GM12891 (cell line): ENCODE measurements around the gene MUC12.

Experiments used
- DNase-seq: peaks from one replicate; pipeline ENCODE4 v3.0.0; 2011; ENCODE audit warnings: low spot score; ENCODE audit not compliant: insufficient read length
- FAIRE-seq: peaks from 2 replicates; lab custom pipeline; 2011; peaks lifted over from hg19 to GRCh38; lab: Jason Lieb, UNC
- PAX5 ChIP-seq: IDR thresholded peaks from 2 replicates; pipeline ENCODE4 v1.6.1; 2011; ENCODE audit warnings: low read length, moderate library complexity, mild to moderate bottlenecking; ENCODE audit not compliant: insufficient read depth, severe bottlenecking
- POLR2A ChIP-seq: IDR thresholded peaks from 2 replicates; pipeline ENCODE4 v1.6.1; 2011; ENCODE audit warnings: low read depth, low read length, control low read depth
- POLR2AphosphoS5 ChIP-seq: IDR thresholded peaks from 2 replicates; pipeline ENCODE4 v1.6.1; 2011; ENCODE audit warnings: low read depth, low read length, control low read depth
- POU2F2 ChIP-seq: IDR thresholded peaks from 2 replicates; pipeline ENCODE4 v1.6.1; 2011; ENCODE audit warnings: low read depth, mild to moderate bottlenecking, control low read depth, low read length, moderate library complexity
- SPI1 ChIP-seq: IDR thresholded peaks from 2 replicates; pipeline ENCODE4 v1.6.1; 2011; ENCODE audit warnings: low read depth, low read length, control low read depth
- TAF1 ChIP-seq: IDR thresholded peaks from 2 replicates; pipeline ENCODE4 v1.6.1; 2011; ENCODE audit warnings: low read depth, low read length, control low read depth

The MUC12 gene

DNA sequence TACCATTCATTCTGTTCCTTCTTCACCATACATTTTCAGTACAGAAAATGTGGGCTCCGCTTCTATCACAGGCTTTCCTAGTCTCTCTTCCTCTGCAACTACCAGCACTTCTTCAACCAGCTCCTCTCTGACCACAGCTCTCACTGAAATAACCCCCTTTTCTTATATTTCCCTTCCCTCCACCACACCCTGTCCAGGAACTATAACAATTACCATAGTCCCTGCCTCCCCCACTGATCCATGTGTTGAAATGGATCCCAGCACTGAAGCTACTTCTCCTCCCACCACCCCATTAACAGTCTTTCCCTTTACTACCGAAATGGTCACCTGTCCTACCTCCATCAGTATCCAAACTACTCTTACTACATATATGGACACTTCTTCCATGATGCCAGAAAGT lies 9.5 kb upstream of the MUC12 start:
- no peak for FAIRE-seq
- TF ChIP-seq POU2F2 (no peak), POLR2AphosphoS5 (no peak), POLR2A (no peak), TAF1 (no peak), SPI1 (no peak), PAX5 (no peak)
- no peak for DNase-seq

DNA sequence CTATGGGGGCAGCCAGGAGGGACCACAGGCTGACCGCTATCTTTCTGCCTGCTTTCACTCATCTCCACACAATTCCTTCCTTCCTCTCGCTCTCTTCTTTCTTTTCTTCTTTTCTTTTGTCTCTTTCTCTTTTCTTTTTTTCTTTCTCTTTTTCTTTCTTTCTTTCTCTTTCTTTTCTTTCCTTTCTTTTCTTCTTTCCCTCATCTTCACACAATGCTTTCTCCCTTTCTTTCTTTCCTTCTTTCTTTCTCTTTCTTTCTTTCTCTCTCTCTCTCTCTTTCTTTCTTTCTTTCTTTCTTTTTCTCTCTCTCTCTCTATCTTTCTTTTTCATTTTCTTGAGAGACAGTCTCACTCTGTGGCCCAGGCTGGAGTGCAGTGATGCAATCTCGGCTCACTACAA lies 6.8 kb upstream of the MUC12 start:
- no peak for TF ChIP-seq POLR2AphosphoS5
- no peak for TF ChIP-seq PAX5
- TF ChIP-seq TAF1, result no peak
- TF ChIP-seq SPI1, result no peak
- no peak for TF ChIP-seq POLR2A
- no peak for TF ChIP-seq POU2F2
- FAIRE-seq, result no peak

DNA sequence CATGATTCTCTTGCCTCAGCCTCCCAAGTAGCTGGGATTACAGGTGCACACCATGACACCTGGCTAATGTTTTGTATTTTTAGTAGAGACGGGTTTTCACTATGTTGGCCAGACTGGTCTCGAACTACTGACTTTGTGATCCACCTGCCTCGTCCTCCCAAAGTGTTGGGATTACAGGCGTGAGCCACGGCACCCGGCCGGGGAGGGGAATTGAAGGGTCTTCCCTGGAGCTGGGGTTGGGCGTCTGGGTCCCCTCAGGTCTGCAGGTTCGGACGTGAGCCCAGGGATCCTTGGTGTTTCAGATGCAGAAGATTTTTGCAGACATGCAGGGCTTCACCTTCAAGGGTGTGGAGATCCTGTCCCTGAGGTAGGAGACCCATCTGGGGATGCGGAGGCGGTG lies 6.0 kb upstream of the MUC12 start:
- FAIRE-seq, result no peak
- no peak for TF ChIP-seq POLR2A
- no peak for TF ChIP-seq TAF1
- no peak for TF ChIP-seq SPI1
- no peak for TF ChIP-seq PAX5
- TF ChIP-seq POU2F2, result no peak
- TF ChIP-seq POLR2AphosphoS5, result no peak
- no peak for DNase-seq

More for the DNA sequence above, 6.8 kb upstream of the MUC12 start:
- no peak for DNase-seq

DNA sequence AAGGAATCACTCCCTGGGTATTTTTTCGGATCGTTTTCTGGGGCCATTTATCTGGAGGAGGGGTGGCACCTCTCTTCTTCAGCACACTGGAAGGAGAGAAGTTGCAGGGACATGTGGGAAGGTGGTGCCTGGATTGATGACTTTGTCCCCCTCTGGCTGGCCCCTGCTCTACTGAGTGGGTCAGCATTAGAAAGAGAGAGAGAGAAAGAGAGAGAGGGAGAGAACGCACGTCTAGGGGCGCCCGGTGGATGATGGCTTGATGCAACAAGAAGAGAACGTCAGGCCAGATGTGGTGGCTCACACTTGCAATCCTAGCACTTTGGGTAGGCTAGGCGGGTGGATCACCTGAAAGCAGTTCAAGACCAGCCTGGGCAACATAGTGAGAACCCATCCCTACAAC lies 5.5 kb upstream of the MUC12 start:
- no peak for DNase-seq
- no peak for TF ChIP-seq POLR2AphosphoS5
- TF ChIP-seq SPI1, result no peak
- no peak for TF ChIP-seq TAF1
- TF ChIP-seq PAX5, result no peak
- TF ChIP-seq POU2F2, result no peak
- TF ChIP-seq POLR2A, result no peak
- FAIRE-seq, result no peak

DNA sequence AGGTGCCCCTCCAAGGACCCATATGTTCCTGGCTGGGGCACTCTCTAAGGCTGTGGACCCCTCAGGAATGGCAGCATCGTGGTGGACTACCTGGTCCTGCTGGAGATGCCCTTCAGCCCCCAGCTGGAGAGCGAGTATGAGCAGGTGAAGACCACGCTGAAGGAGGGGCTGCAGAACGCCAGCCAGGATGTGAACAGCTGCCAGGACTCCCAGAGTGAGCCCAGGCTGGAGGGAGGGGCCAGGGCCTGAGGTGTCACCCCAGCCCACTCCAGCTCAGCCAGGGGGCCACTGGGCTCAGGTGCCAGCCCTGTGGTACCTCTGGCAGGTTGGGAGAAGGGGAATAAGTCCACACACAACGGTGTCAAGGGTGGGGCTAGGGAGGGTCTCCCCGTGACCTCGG lies 4.7 kb upstream of the MUC12 start:
- FAIRE-seq (no peak), DNase-seq (no peak)
- TF ChIP-seq SPI1, result no peak
- TF ChIP-seq POLR2AphosphoS5, result no peak
- no peak for TF ChIP-seq POU2F2
- TF ChIP-seq PAX5, result no peak
- no peak for TF ChIP-seq TAF1
- TF ChIP-seq POLR2A, result no peak

DNA sequence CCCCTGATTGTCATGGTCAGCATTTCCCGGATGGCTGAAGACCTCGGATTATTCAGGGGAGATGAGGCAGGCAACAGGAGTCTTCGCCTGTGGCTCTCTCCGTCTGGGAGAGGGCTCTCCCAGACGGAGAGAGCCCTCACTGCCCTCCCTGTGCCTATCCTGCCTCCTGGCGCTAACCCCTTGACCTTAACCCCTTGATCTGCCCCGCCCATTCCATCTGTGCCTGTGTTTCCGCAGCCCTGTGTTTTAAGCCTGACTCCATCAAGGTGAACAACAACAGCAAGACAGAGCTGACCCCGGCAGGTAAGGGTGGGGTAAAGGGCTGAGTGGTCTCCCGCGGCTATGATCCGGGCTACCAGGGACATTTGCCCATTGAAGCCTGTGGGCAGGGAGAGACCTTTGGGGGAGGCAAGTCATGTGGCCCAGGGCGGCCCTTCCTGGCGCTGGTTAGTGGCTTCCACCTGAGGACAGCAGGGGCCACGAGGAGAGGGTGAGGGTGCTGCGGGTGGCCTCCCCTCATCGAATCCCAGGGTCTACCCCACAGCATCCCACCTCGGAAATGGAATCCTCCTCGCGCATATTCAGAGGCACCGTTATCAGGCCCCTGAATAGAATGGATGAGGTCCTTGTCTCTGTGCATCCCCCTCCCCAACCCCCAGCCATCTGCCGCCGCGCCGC lies 4.2 kb upstream of the MUC12 start:
- TF ChIP-seq TAF1 (no peak), SPI1 (no peak)
- DNase-seq, result no peak
- no peak for FAIRE-seq

DNA sequence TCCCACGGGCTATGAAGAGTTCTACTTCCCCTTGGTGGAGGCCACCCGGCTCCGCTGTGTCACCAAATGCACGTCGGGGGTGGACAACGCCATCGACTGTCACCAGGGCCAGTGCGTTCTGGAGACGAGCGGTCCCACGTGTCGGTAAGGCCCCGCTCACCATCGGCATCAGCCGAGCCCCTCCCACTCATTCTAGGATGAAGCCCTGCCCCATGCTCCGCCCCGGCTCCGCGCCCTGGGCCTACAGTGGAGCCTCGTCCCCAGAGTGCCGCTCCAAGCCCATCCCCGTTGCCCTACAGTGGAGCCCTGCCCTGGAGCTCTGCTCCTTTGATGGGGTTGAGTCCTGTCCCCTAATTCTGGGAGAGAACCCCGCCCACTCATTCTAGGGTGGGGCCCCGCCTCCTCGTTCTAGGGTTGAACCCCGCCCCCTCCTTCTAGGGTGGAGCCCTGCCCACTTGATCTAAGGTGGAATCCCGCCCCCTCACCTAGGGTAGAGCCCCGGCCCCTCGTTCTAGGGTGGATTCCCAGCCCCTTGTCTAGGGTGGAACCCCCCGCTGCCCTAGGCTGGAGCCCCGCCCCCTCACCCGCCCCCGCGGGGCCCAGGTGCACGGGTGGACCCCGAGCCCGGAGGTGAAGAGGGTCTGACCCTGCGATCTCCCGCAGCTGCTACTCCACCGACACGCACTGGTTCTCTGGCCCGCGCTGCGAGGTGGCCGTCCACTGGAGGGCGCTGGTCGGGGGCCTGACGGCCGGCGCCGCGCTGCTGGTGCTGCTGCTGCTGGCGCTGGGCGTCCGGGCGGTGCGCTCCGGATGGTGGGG lies 3.4 kb upstream of the MUC12 start:
- TF ChIP-seq SPI1 (no peak), TAF1 (no peak), PAX5 (no peak), POLR2A (no peak), POLR2AphosphoS5 (no peak), POU2F2 (no peak)
- DNase-seq, result peak; percentile 99
- FAIRE-seq, result peak; percentile 79

DNA sequence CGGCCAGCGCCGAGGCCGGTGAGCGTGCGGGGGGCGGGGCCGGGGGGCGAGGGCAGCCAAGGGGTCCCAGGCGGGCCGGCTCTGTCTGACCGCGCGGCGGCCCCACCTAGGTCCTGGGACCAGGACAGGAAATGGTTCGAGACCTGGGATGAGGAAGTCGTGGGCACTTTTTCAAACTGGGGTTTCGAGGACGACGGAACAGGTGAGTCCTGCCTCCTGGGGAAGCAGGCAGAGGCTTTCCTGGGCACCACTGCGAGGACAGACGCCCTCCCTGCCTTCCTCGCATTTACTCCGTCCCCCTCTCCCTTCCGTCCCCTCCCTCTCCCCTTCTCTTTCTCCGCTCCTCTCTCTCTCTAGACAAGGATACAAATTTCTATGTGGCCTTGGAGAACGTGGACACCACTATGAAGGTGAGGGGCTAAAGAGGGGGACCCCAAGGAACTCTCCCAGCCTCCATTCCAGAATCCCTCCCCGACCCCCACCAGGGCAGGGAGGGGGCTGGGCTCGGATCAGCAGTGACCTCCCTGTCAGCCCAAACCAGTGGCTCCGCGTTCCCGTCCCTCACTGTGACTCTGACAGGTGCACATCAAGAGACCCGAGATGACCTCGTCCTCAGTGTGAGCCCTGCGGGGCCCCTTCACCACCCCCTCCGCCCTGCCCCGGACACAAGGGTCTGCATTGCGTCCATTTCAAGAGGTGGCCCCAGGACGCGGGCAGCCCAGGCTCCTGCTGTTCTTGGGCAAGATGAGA lies 2.6 kb upstream of the MUC12 start:
- DNase-seq, result no peak
- TF ChIP-seq TAF1 (no peak), SPI1 (peak; percentile 32; the same call in 1 of the 2 replicates)
- no peak for FAIRE-seq

DNA sequence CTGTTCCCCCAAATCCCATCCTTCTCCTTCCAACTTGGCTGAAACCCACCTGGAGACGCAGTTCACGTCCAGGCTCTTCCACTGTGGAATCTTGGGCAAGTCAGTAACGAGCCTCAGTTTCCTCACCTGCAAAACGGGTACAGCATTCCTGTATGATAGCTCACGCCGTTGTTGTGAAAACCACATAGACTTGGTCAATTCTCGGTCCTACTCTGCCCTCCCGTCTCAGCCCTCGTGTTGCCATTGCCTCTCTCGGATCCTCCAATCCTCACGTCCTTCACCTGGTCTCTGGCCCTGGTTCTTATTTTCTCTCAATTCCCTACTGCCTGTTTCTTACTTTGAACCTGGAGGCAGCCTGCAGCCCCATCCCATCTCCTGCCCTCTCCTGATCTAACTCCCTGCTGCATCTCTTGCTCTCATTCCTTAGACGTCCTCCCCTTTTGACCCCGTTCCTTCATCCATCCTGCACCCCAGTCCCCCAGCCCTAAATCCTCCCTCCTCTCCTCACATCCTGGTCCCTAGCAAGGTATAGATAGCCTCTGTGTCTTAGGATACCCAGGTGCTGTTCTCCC lies 2.0 kb upstream of the MUC12 start:
- TF ChIP-seq TAF1, result no peak
- no peak for TF ChIP-seq PAX5
- no peak for TF ChIP-seq POLR2A
- TF ChIP-seq POLR2AphosphoS5, result no peak
- no peak for TF ChIP-seq POU2F2
- no peak for TF ChIP-seq SPI1
- no peak for FAIRE-seq
- DNase-seq, result no peak
